ENCODE measurements around the gene PCLO.

GRCh38 chr7:82805527-82805960, 357.1 kb downstream of the PCLO start:
- TF ChIP-seq POLR2A (IDR thresholded peaks at IDR 0.05): no peak
- TF ChIP-seq, protein P1, sequence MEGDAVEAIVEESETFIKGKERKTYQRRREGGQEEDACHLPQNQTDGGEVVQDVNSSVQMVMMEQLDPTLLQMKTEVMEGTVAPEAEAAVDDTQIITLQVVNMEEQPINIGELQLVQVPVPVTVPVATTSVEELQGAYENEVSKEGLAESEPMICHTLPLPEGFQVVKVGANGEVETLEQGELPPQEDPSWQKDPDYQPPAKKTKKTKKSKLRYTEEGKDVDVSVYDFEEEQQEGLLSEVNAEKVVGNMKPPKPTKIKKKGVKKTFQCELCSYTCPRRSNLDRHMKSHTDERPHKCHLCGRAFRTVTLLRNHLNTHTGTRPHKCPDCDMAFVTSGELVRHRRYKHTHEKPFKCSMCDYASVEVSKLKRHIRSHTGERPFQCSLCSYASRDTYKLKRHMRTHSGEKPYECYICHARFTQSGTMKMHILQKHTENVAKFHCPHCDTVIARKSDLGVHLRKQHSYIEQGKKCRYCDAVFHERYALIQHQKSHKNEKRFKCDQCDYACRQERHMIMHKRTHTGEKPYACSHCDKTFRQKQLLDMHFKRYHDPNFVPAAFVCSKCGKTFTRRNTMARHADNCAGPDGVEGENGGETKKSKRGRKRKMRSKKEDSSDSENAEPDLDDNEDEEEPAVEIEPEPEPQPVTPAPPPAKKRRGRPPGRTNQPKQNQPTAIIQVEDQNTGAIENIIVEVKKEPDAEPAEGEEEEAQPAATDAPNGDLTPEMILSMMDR (IDR thresholded peaks at IDR 0.05): no peak
